Lower leg skin (tissue), 4 donors: ENCODE data around the gene COL19A1. TPM values are rescaled to one million over a fixed set of nuclear protein-coding genes. Genes with fewer than 3 reads are reported as not detected.

Experiments used
- DNase-seq, 2 donors: peaks; one replicate each; pipeline ENCODE4 v3.0.0-alpha.2; 2019; ENCODE audit warnings: low spot score in 2 of 2
- H3K4me3 ChIP-seq: fragments of 200-600 bp; sonication (generic); 2 replicates; pipeline ENCODE4 v1.5.1; 2017; ENCODE audit warnings: mild to moderate bottlenecking, low read depth; ENCODE audit not compliant: poor library complexity, severe bottlenecking
- CTCF ChIP-seq, 3 donors: fragments of 450-650 bp; IDR thresholded peaks; one replicate each; pipeline ENCODE4 v1.5.1; 2016; ENCODE audit warnings: antibody characterized with exemption in 3 of 3, mild to moderate bottlenecking in 3 of 3, moderate library complexity in 2 of 3
- POLR2A ChIP-seq, 2 donors: fragments of 450-650 bp; IDR thresholded peaks; one replicate each; pipeline ENCODE4 v1.6.1; 2016 to 2017; ENCODE audit warnings: antibody characterized with exemption in 2 of 2, mild to moderate bottlenecking in 1 of 2, moderate library complexity in 1 of 2
- WGBS, 2 donors: methylation state at CpG; one replicate each; pipeline ENCODE4 v1.1.5; 2018; 5-methylcytosine and 5-hydroxymethylcytosine counted together
- intact Hi-C: fragments of 100-400 bp; cut with DNase I; formaldehyde crosslinking; loops from one replicate; pipeline ENCODE4 v1.15.0; 2023; ENCODE audit warnings: low total_unique reads
- total RNA-seq, 4 donors: library from RNA; depleted of rRNA; stranded (reverse); fragments of >200 nt; gene quantifications; one replicate each; pipeline ENCODE4 v1.1.0, GENCODE V29; 2016

COL19A1 gene
- total RNA-seq, 4 donors from 2014 or later: 0.12 to 0.19 TPM; not detected in 2

DNA sequence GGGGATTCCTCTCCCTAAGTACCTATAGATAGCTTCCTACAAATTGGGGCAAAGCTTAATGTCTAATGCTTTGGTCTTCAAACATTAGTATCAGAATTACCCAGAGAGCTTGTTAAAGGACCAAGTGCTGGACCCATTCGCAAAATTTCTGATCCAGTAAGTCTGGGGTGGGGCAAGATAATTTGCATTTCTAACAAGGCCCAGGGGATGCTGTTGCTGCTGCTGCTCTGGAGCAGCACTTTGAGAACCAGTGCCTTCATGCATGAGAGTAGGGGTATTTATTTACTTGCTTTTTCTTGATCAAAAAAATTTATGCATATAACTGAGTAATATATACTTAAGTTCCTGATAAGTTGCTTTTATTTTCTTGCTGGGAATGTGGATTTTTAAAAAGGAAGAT lies 24.5 kb upstream of the COL19A1 start:
- WGBS, 2 donors: 57 to 65% methylated on average over 1 of the region's 1 CpG
- DNase-seq: no peak
- H3K4me3 ChIP-seq: no peak overlapping the region
- TF ChIP-seq POLR2A (IDR thresholded peaks at IDR 0.05) (no peak), CTCF (IDR thresholded peaks at IDR 0.05) (no peak)
- intact Hi-C loops: no loop called here

- intact Hi-C loops: no loop called here
Observed at GRCh38 chr6:69843189-69843588, 23.2 kb upstream of the COL19A1 start.

GRCh38 chr6:69846312-69846711 lies 20.0 kb upstream of the COL19A1 start:
- TF ChIP-seq POLR2A (IDR thresholded peaks at IDR 0.05): no peak
- WGBS, 2 donors: 93 to 95% methylated on average over 2 of the region's 2 CpGs
- intact Hi-C loops: no loop called here
- DNase-seq: no peak
- no peak overlapping the region for H3K4me3 ChIP-seq

More at GRCh38 chr6:69843189-69843588, 23.2 kb upstream of the COL19A1 start:
- WGBS, 2 donors: 68 to 80% methylated on average over 1 of the region's 1 CpG
- TF ChIP-seq POLR2A (IDR thresholded peaks at IDR 0.05) (no peak), CTCF (IDR thresholded peaks at IDR 0.05) (no peak)
- H3K4me3 ChIP-seq: no peak overlapping the region
- DNase-seq: no peak

GRCh38 chr6:69846770-69847491 lies 19.4 kb upstream of the COL19A1 start:
- TF ChIP-seq POLR2A (IDR thresholded peaks at IDR 0.05) (no peak), CTCF (IDR thresholded peaks at IDR 0.05) (no peak)
- H3K4me3 ChIP-seq: no peak overlapping the region
- 28 to 31% methylated on average over 2 of the region's 2 CpGs for WGBS, 2 donors
- intact Hi-C loops: no loop called here
- no peak for DNase-seq

- TF ChIP-seq POLR2A (IDR thresholded peaks at IDR 0.05): no peak
- no peak for TF ChIP-seq CTCF (IDR thresholded peaks at IDR 0.05)
- intact Hi-C loops: no loop called here
- no peak for DNase-seq
- H3K4me3 ChIP-seq: no peak overlapping the region
- WGBS, 2 donors: 24 to 37% methylated on average over 1 of the region's 1 CpG
Observed at GRCh38 chr6:69847492-69847788, 18.9 kb upstream of the COL19A1 start.

DNA sequence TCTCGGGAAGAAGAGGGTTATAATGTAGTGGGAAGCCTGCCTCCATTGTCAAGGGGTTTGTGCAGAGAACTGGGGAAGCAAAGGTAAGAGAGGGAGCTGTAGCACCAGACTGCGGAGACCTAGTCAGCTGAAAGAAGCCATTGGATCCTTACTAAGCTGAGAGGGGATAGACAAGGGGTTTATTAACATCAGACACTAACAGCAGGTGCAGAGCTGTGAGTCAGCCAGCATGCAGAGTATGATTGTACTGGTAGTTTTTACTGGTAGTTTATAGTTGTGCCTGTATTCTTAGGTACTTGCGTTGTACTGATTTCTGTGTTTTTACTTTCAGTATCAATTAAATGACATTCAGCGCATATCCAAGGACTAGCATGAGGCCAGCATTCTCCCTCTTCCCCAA lies 17.8 kb upstream of the COL19A1 start:
- TF ChIP-seq CTCF (IDR thresholded peaks at IDR 0.05): no peak
- TF ChIP-seq POLR2A (IDR thresholded peaks at IDR 0.05): no peak
- 92% methylated on average over 4 of the region's 4 CpGs for WGBS, 2 donors
- DNase-seq: no peak
- intact Hi-C loops: no loop called here
- no peak overlapping the region for H3K4me3 ChIP-seq
